Epithelial cell of proximal tubule (primary cell): Measurements from ENCODE around the gene PRIM1. TPM values are rescaled to one million over a fixed set of nuclear protein-coding genes. Genes with fewer than 3 reads are reported as not detected.

ENCODE experiments used
- DNase-seq: peaks from one replicate; pipeline ENCODE4 v3.0.0-alpha.2; 2011; ENCODE audit warnings: low read depth
- H3K4me3 ChIP-seq: 2 replicates; pipeline ENCODE4 v1.5.1; 2011; ENCODE audit warnings: low read depth, mild to moderate bottlenecking, low read length
- CTCF ChIP-seq: conservative IDR thresholded peaks from 2 replicates; pipeline ENCODE4 v1.5.1; 2012; ENCODE audit warnings: low read depth, mild to moderate bottlenecking, low read length
- total RNA-seq: library from RNA; depleted of rRNA; stranded (reverse); fragments of >200 nt; gene quantifications from 2 replicates; pipeline ENCODE4 v1.2.3, GENCODE V29; 2015

PRIM1 gene
- total RNA-seq, 1 donor from 2014 or later = 19.1 TPM

- no peak for TF ChIP-seq CTCF
- DNase-seq = no peak
- H3K4me3 ChIP-seq = no peak overlapping the region
Measured at GRCh38 chr12:56785874-56786273, 33.8 kb upstream of the PRIM1 start.

GRCh38 chr12:56785141-56785865 is 33.2 kb upstream of the PRIM1 start:
- H3K4me3 ChIP-seq = no peak overlapping the region
- no peak for DNase-seq
- TF ChIP-seq CTCF = no peak

GRCh38 chr12:56781726-56782125 is 29.6 kb upstream of the PRIM1 start:
- no peak for DNase-seq
- TF ChIP-seq CTCF = no peak

GRCh38 chr12:56778756-56779155 is 26.6 kb upstream of the PRIM1 start:
- H3K4me3 ChIP-seq = no peak overlapping the region
- TF ChIP-seq CTCF = no peak
- DNase-seq = no peak

More at GRCh38 chr12:56781726-56782125, 29.6 kb upstream of the PRIM1 start:
- H3K4me3 ChIP-seq = no peak overlapping the region

- no peak for TF ChIP-seq CTCF
- DNase-seq = no peak
- H3K4me3 ChIP-seq = no peak overlapping the region
Measured at GRCh38 chr12:56776654-56777053, 24.5 kb upstream of the PRIM1 start.

- DNase-seq = no peak
- TF ChIP-seq CTCF = no peak
- H3K4me3 ChIP-seq = no peak overlapping the region
Measured at GRCh38 chr12:56775638-56776037, 23.5 kb upstream of the PRIM1 start.

- no peak overlapping the region for H3K4me3 ChIP-seq
- TF ChIP-seq CTCF = no peak
- no peak for DNase-seq
Measured at GRCh38 chr12:56773113-56773512, 21.0 kb upstream of the PRIM1 start.
